ENCODE data around the gene UBXN10. TPM values are rescaled to one million over a fixed set of nuclear protein-coding genes. Genes with fewer than 3 reads are reported as not detected.

Gene UBXN10
- total RNA-seq, result under 0.01 TPM in 1 of 2 replicates, not detected in the other

GRCh38 chr1:20185834-20186782 lies at the start of gene UBXN10, which contains the start of gene PLA2G2C:
UBXN10 (plus strand) TSS chr1:20186096; CDS start chr1:20190562, 4,466 bp downstream.
PLA2G2C (minus strand) TSS chr1:20186518; CDS start chr1:20177363, 9,155 bp downstream.

GRCh38 chr1:20138961-20139550 lies 46.8 kb upstream of the UBXN10 start, which contains the start of gene PLA2G2F:
PLA2G2F (plus strand) TSS chr1:20139323; CDS start chr1:20139428, 105 bp downstream.

Other genes starting within 250 kb of the UBXN10 start
- not detected in 2 replicates for gene PLA2G2A, start 206.5 kb upstream of the UBXN10 start, total RNA-seq
- not detected in 2 replicates for gene PLA2G5, start 115.9 kb upstream of the UBXN10 start, total RNA-seq
- not detected in 2 replicates for gene PLA2G2D, start 66.6 kb upstream of the UBXN10 start, total RNA-seq
- not detected in 2 replicates for gene PLA2G2F, start 46.8 kb upstream of the UBXN10 start, total RNA-seq
- gene PLA2G2C, start 422 bp downstream of the UBXN10 start, total RNA-seq, result not detected in 2 replicates
- not detected in 2 replicates for gene VWA5B1, start 104.8 kb downstream of the UBXN10 start, total RNA-seq